ENCODE results near the gene GPR17.

The GPR17 gene

GRCh38 chr2:127634626-127635379 lies 11.2 kb upstream of the GPR17 start:
- Histone ChIP-seq H4K20me1 (ENCODE audit: insufficient read depth, low read length) (no peaks in the 10 kb centered on the region), H3K36me3 (replicated peaks; ENCODE audit: low read depth, low read length) (no peaks in the 10 kb centered on the region), H3K79me2 (ENCODE audit: low read length) (no peaks in the 10 kb centered on the region), H2AFZ (ENCODE audit: low read depth, low read length) (no peak overlapping the region), H3K4me2 (ENCODE audit: low read length) (no peak overlapping the region), H3K27ac (ENCODE audit: low read length) (no peak overlapping the region), H3K4me1 (ENCODE audit: low read length) (peaks cover 27% of the 10 kb centered on the region), H3K9ac (ENCODE audit: low read length) (no peak overlapping the region), H3K27me3 (ENCODE audit: low read depth, low read length) (no peaks in the 10 kb centered on the region), H3K4me3 (ENCODE audit: low read length) (no peak overlapping the region), H3K9me3 (ENCODE audit: insufficient read depth, low read length) (no peaks in the 10 kb centered on the region)
- no peak for TF ChIP-seq EZH2phosphoT487 (IDR thresholded peaks at IDR 0.05; ENCODE audit: low read depth)
- TF ChIP-seq, protein P1, sequence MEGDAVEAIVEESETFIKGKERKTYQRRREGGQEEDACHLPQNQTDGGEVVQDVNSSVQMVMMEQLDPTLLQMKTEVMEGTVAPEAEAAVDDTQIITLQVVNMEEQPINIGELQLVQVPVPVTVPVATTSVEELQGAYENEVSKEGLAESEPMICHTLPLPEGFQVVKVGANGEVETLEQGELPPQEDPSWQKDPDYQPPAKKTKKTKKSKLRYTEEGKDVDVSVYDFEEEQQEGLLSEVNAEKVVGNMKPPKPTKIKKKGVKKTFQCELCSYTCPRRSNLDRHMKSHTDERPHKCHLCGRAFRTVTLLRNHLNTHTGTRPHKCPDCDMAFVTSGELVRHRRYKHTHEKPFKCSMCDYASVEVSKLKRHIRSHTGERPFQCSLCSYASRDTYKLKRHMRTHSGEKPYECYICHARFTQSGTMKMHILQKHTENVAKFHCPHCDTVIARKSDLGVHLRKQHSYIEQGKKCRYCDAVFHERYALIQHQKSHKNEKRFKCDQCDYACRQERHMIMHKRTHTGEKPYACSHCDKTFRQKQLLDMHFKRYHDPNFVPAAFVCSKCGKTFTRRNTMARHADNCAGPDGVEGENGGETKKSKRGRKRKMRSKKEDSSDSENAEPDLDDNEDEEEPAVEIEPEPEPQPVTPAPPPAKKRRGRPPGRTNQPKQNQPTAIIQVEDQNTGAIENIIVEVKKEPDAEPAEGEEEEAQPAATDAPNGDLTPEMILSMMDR (IDR thresholded peaks at IDR 0.05; ENCODE audit: low read depth, low read length), result no peak

- no peak overlapping the region for H3K4me2 ChIP-seq (ENCODE audit: low read length)
- H3K27ac ChIP-seq (ENCODE audit: low read length), result no peak overlapping the region
- peaks cover 33% of the 10 kb centered on the region for H3K4me1 ChIP-seq (ENCODE audit: low read length)
- H3K36me3 ChIP-seq (replicated peaks; ENCODE audit: low read depth, low read length), result no peaks in the 10 kb centered on the region
- H3K9me3 ChIP-seq (ENCODE audit: insufficient read depth, low read length), result no peaks in the 10 kb centered on the region
- no peak for TF ChIP-seq EZH2phosphoT487 (IDR thresholded peaks at IDR 0.05; ENCODE audit: low read depth)
- TF ChIP-seq, protein P1 (IDR thresholded peaks at IDR 0.05; ENCODE audit: low read depth, low read length), result no peak
- no peak overlapping the region for H3K4me3 ChIP-seq (ENCODE audit: low read length)
- no peaks in the 10 kb centered on the region for H3K27me3 ChIP-seq (ENCODE audit: low read depth, low read length)
- H2AFZ ChIP-seq (ENCODE audit: low read depth, low read length), result no peak overlapping the region
- no peaks in the 10 kb centered on the region for H4K20me1 ChIP-seq (ENCODE audit: insufficient read depth, low read length)
- no peak overlapping the region for H3K9ac ChIP-seq (ENCODE audit: low read length)
- no peaks in the 10 kb centered on the region for H3K79me2 ChIP-seq (ENCODE audit: low read length)
These were observed 10.3 kb upstream of the GPR17 start for GRCh38 chr2:127635380-127636237.

DNA sequence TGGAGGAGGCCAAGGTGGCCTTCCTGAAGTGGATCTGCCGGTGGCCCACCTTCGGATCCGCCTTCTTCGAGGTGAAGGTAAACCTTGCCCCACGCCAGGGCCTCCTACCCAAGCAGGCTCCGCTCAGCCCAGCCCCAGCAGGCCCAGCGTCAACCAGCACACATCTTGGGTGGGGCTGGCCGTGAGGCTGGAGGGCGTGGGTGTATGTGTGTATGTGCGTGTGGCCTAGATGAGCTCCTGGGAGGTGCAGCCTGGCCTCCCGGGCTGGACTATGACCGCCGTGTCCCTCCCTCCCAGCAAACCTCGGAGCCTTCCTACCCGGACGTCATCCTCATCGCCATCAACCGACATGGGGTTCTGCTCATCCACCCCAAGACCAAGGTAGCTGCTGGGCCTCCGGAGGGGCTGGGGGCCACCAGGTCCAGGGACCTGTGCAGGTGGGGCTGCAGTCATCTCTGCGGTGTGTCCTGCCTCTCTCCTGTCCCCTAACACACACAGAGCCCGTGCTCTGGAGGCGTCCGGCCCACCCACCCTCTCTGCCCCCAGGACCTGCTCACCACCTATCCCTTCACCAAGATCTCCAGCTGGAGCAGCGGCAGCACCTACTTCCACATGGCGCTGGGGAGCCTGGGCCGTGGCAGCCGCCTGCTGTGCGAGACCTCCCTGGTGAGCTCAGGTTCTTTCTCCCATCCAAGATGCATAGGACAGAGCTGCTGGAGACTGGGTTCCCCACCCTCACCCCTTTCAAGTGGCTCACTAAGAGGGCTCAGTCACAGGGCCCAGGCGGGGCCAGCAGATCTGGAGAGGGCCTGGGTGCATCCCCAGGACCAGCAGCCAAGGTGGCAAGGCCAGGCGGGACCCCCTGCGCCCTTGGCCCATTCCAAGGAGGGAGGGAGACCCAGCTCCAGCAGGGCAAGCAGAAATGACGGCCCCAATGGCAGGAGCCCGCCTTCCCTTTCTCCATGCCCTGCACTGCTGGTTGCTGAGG lies 9.4 kb upstream of the GPR17 start:
- Histone ChIP-seq H3K9me3 (ENCODE audit: insufficient read depth, low read length) (no peaks in the 10 kb centered on the region), H4K20me1 (ENCODE audit: insufficient read depth, low read length) (no peaks in the 10 kb centered on the region), H3K27ac (ENCODE audit: low read length) (no peak overlapping the region), H3K9ac (ENCODE audit: low read length) (no peak overlapping the region), H3K36me3 (replicated peaks; ENCODE audit: low read depth, low read length) (no peaks in the 10 kb centered on the region), H3K79me2 (ENCODE audit: low read length) (no peaks in the 10 kb centered on the region), H3K4me3 (ENCODE audit: low read length) (no peak overlapping the region), H3K4me1 (ENCODE audit: low read length) (peaks cover 33% of the 10 kb centered on the region), H3K27me3 (ENCODE audit: low read depth, low read length) (no peaks in the 10 kb centered on the region), H2AFZ (ENCODE audit: low read depth, low read length) (no peak overlapping the region), H3K4me2 (ENCODE audit: low read length) (no peak overlapping the region)
- TF ChIP-seq, protein P1 (IDR thresholded peaks at IDR 0.05; ENCODE audit: low read depth, low read length), result no peak

Data from OCI-LY3 (cell line).